Measurements from ENCODE around the gene SIX3.

SIX3 gene

DNA sequence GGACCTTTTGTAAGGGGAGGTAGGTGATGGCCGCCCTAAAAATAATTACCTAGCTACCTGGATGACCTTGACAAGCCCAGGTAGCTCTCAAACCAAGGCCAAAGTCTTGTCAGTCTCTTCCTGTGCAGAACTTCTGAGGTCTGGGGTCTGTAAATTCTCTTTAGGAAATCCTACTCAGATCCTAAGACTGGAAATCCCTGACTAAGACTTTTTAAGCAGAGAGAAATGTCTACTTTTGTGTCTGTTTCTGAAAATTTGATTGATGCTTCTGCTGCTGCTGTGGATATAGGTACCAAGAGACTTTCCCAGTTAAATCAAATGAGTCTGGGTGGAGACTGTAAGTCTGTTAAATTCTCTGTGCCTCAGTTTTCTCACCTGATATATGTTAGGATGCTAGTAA lies 36.9 kb upstream of the SIX3 start:
- Histone ChIP-seq H3K27me3 (replicated peaks; ENCODE audit: control insufficient read depth, insufficient read depth, low read length) (no peaks in the 10 kb centered on the region), H3K36me3 (ENCODE audit: control insufficient read depth, insufficient read depth, low read length) (no peaks in the 10 kb centered on the region), H3K4me3 (replicated peaks; ENCODE audit: low read depth, low read length) (no peak overlapping the region)
- DNase-seq (ENCODE audit: extremely low read depth, insufficient read length): no peak
- TF ChIP-seq, protein P1, sequence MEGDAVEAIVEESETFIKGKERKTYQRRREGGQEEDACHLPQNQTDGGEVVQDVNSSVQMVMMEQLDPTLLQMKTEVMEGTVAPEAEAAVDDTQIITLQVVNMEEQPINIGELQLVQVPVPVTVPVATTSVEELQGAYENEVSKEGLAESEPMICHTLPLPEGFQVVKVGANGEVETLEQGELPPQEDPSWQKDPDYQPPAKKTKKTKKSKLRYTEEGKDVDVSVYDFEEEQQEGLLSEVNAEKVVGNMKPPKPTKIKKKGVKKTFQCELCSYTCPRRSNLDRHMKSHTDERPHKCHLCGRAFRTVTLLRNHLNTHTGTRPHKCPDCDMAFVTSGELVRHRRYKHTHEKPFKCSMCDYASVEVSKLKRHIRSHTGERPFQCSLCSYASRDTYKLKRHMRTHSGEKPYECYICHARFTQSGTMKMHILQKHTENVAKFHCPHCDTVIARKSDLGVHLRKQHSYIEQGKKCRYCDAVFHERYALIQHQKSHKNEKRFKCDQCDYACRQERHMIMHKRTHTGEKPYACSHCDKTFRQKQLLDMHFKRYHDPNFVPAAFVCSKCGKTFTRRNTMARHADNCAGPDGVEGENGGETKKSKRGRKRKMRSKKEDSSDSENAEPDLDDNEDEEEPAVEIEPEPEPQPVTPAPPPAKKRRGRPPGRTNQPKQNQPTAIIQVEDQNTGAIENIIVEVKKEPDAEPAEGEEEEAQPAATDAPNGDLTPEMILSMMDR (IDR thresholded peaks at IDR 0.05; ENCODE audit: insufficient read depth, low read length, poor library complexity, severe bottlenecking): no peak

DNA sequence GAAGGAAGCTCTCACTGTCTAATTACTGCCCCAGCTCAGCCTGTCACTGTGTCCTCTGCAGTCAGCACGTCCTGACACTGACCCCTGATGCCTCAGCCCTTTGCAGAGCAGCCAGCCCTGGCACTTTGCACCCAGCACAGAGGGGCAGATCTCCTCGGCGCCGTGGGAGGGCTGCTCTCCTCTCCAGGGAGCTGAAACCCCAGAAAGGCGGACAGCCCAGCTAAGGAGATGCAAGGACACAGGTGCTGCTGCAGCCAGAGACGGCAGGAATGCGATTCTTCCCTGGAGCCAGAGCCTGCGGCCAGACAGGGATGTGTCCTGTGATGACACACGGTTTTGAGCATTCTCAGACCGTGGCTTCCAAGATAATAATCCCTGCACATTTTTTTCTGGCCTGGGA lies 34.5 kb upstream of the SIX3 start:
- no peaks in the 10 kb centered on the region for H3K36me3 ChIP-seq (ENCODE audit: control insufficient read depth, insufficient read depth, low read length)
- no peaks in the 10 kb centered on the region for H3K27me3 ChIP-seq (replicated peaks; ENCODE audit: control insufficient read depth, insufficient read depth, low read length)
- no peak for DNase-seq (ENCODE audit: extremely low read depth, insufficient read length)
- H3K4me3 ChIP-seq (replicated peaks; ENCODE audit: low read depth, low read length): no peak overlapping the region
- TF ChIP-seq, protein P1 (IDR thresholded peaks at IDR 0.05; ENCODE audit: insufficient read depth, low read length, poor library complexity, severe bottlenecking): no peak

DNA sequence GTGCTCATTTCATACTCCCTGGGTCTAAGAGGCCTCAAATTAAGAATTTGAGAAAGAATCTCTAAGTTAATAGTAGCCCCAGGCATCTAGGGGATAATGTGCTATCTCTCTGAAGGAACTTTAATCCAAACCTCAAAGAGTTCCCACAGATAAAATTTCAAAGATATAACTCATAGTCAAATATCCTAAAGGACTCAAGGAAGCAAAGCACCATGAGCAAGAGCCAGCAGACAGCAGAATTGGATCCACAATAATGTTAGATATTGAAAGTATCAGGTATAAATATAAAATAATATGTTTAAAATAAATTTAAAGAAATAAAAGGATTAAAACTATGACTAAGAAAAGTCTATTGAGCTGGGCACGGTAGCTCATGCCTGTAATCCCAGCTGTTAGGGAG lies 31.7 kb upstream of the SIX3 start:
- Histone ChIP-seq H3K27me3 (replicated peaks; ENCODE audit: control insufficient read depth, insufficient read depth, low read length) (no peaks in the 10 kb centered on the region), H3K36me3 (ENCODE audit: control insufficient read depth, insufficient read depth, low read length) (no peaks in the 10 kb centered on the region), H3K4me3 (replicated peaks; ENCODE audit: low read depth, low read length) (no peak overlapping the region)
- no peak for DNase-seq (ENCODE audit: extremely low read depth, insufficient read length)
- TF ChIP-seq, protein P1 (IDR thresholded peaks at IDR 0.05; ENCODE audit: insufficient read depth, low read length, poor library complexity, severe bottlenecking): no peak

DNA sequence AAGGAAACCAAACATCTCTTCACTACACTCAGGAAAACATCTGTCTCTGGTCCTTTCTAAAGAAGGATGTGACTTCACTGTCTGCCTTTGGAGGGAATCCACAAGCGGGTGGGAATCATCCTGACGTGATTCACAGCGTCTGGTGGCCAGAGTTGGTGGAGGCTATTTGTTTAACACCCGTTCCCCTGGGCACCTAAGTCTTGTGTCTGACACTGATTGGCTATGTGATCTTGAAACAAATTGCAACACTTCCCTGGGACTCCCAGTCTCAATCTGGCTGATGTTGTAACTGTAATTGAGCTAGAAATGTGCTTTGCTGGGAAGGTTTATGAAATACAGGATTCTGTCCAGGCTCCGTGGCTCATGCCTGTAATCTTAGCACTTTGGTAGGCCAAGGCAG lies 28.8 kb upstream of the SIX3 start:
- TF ChIP-seq, protein P1 (IDR thresholded peaks at IDR 0.05; ENCODE audit: insufficient read depth, low read length, poor library complexity, severe bottlenecking): no peak
- Histone ChIP-seq H3K36me3 (ENCODE audit: control insufficient read depth, insufficient read depth, low read length) (no peaks in the 10 kb centered on the region), H3K4me3 (replicated peaks; ENCODE audit: low read depth, low read length) (no peak overlapping the region), H3K27me3 (replicated peaks; ENCODE audit: control insufficient read depth, insufficient read depth, low read length) (no peaks in the 10 kb centered on the region)
- DNase-seq (ENCODE audit: extremely low read depth, insufficient read length): no peak

DNA sequence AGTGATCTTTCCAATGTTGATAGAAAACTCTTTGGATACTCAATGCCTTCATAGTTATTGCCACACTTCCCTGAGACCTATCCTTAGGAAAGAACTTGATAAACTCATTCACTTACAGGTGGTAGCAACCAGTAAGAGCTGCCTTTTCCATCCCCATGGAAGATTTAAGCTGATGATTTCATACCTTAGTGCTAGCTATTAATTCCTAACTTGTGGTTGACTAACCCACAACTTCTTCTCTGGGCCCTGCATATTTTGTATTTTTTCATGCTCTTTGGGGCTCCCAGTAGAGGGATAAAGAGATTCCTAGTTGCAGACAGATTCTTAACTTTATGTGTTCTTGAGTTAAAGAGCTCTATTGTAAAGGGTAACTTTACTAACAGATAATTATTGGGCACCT lies 25.2 kb upstream of the SIX3 start:
- H3K4me3 ChIP-seq (replicated peaks; ENCODE audit: low read depth, low read length): no peak overlapping the region

More for the DNA sequence above, 25.2 kb upstream of the SIX3 start:
- Histone ChIP-seq H3K36me3 (ENCODE audit: control insufficient read depth, insufficient read depth, low read length) (no peaks in the 10 kb centered on the region), H3K27me3 (replicated peaks; ENCODE audit: control insufficient read depth, insufficient read depth, low read length) (no peaks in the 10 kb centered on the region)
- TF ChIP-seq, protein P1 (IDR thresholded peaks at IDR 0.05; ENCODE audit: insufficient read depth, low read length, poor library complexity, severe bottlenecking): no peak
- no peak for DNase-seq (ENCODE audit: extremely low read depth, insufficient read length)

Measured in GM06990 (cell line).